IPS DF 4.7 (cell line): ENCODE results near the gene SULT2B1.

Experiments used
- DNase-seq: peaks from one replicate; pipeline ENCODE4 v3.0.0-alpha.2; 2013; ENCODE audit warnings: low spot score; ENCODE audit errors: extremely low read depth

The SULT2B1 gene

GRCh38 chr19:48634424-48635262, 82.7 kb downstream of the SULT2B1 start:
- no peak for DNase-seq

- no peak for DNase-seq
Observed at GRCh38 chr19:48635263-48635965, 83.4 kb downstream of the SULT2B1 start.

DNA sequence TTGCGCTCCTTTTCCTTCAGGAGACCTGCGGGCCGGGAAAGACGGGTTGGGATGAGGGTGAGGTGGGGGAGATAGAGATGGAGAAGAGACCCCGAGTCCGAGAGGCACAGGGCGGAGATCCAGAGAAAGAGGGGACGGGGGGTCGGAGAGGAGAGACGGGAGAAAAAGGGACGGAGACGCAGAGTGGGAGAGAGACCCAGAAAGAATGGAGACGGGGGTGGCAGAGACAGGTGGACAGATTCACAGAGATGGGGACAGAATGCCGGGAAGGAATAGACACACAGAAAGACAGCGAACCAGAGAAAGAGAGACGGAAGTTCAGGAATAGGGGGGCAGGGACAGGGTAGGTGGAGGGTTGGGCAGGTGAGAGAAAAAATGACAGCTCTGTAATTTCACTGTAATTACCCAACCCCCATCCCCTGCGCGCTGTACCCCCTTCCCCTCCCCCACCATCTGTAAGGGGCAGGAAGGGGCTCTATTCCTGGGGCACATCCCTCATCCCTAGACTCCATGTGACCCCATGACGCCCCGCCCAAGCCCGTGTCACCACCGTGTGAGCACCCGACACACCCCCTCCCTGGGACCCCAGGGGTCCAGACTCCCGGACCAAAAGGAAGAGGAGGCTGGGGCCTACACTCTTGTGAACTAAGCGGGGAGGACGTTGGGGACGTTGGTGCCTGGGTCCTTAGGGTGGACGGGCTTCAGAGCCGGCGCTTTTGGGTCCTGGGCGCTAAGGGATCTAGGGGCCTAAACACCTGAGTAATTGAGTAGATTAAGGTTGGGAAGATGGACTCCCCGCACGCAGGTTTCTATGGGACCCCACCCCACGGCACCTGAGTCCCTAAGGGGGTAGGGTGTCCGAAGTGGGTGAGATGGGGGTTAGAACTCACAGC, 84.2 kb downstream of the SULT2B1 start:
- no peak for DNase-seq

- DNase-seq, result no peak
Observed at GRCh38 chr19:48636859-48637448, 85.0 kb downstream of the SULT2B1 start, which contains the start of gene DBP. DBP (minus strand) TSS chr19:48637379; CDS start chr19:48636994, 385 bp downstream.

DNA sequence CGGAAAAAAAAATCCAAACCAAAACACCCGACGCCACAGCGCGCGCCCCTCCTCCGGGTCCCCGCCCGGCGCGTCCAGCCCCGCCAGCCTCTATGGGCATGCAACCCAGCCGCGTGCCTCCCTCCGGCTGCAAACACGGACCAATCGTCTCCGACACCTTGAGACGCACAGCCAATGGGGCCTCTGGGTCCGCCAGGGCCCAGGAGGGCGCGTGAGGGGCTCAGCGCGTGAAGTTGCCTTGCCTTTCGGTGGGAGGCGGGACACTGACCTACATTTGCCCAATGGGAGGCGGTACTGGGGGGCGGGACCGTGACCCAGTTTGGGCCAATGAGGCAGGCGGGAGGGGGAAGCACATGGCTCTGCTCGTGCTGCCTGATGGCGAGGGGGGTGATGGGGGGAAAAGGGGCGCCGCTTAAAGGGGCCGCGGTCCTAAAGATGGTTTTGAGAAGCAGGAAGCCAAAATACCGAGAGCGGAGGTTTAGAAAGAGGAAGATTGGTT, 85.5 kb downstream of the SULT2B1 start:
- DNase-seq, result no peak

DNA sequence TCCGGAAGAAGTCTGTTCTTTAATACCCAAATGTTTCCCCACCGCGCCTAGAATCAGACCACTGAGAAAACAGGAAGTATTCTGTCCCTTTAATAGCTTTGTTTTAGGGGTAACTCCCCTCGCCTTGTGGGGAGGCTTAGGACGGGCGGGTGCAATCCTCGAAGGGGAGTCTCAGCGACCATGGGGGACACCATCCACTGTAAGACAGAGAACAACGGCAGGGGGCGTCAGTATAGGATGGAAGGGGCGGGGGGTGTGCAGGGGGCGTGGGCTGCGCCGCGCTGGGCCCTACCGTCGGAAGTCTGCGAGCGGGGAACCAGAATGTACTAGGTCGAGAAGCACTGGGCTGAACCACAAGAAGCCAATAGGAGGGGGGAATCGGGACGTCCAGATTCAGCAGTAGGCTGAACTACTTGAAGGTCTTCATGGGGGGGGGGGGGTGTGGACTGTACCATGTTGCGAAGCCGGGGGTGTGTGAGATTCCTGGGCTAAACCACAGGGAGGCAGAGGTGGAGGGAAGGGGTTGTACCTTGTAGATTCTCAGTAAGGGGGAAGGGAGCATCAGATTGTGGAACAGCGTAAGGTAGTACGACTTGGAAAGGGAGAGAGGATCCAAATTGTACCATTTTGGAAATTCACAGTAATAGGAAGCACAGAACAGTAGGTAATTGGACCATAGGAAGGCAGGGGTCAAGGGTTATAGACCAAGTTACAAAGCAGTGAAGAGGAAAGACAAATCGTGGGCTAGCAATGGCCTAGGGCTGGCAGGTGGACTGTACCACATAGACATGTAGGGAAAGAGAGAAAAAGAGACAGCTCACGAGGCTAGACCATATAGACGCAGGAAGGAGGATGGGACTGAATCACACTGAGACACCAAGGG, 86.2 kb downstream of the SULT2B1 start:
- DNase-seq, result no peak

DNA sequence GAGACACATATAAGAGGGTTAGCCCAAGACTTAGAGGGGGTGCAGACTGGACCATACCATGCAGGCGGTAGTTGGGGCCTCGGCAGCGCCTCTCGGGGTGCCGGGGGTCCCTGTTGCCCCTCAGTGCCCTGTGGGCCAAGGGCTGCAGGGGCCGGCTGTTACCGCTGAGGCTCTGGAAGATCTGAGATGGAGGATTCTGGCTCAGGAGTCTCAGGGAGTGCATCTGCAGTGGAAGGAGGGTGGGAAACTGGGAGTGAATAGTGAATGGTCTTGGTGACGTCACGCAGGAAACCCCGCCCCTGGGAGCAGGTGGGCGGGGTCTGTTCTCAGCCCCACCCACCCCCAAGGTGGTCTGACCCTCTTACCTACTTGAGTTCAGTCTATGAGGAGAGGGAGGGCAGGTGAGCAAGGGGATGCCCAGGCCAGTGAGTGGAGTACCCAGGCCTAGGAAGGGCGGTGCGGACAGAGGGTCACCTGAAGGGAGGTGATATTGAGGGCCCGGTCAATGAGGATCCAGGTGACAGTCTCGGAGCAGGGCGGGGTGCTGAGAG, 86.9 kb downstream of the SULT2B1 start:
- no peak for DNase-seq

DNA sequence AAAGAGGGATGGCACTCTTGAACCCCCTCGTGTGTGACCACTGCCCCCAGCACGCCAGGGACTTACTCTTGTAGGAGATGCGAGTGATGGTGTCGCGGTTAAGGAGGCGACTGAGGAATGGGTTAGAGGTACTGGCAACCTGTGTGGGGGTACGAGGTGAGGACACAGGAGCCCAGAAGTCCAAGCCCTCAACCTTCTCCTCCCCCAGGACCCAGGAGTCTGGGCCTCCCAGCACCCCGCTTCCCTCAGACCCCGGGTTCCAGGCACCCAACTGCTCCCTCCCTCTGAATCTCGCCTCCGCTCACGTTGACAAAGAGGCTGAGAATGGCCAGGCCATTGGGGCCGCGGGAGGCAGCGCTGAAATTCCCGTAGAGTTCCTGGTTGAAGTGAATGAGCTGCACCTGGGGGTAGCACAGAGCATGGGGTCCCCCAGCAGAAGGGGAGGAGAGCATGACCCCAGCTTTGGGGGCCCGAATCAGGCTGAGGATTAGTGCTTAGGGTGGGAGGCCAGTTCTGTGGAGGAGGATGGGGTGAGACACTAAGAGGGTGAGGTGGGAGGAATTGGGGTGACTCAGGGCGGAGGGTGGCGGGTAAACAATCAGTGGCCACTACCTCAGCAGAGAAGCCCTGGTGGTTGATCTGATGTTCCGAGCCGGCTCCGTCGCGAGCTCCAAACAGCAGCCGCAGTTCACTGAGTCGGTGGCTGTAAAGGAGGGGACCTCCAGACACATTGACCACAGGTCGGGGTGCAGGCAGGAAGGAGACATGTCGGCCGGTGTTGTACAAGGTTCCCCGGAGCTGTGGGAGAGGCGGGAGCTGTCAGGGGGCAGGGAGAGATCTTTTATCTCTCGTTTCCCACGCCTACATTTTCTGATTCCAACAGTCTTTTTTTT, 87.8 kb downstream of the SULT2B1 start:
- DNase-seq, result no peak

DNA sequence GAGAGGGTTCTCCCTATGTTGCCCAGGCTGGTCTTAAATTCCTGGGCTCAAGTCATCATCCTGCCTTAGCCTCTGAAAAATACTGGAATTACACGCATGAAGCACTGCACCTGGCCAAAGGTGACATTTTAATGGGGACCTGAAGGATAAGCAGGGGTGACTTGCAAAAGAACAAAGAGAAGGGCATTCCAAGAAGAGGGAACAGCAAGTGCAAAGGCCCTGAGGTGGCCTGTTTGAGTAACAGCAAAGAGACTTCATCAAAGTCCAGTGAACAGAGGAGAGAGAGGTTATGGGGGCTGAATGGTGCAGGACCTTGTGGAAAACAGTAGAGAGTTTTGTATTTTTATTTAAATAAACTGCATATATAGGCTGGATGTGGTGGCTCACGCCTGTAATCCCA, 89.9 kb downstream of the SULT2B1 start:
- DNase-seq, result no peak

- no peak for DNase-seq
Observed at GRCh38 chr19:48642862-48643261, 90.9 kb downstream of the SULT2B1 start.

DNA sequence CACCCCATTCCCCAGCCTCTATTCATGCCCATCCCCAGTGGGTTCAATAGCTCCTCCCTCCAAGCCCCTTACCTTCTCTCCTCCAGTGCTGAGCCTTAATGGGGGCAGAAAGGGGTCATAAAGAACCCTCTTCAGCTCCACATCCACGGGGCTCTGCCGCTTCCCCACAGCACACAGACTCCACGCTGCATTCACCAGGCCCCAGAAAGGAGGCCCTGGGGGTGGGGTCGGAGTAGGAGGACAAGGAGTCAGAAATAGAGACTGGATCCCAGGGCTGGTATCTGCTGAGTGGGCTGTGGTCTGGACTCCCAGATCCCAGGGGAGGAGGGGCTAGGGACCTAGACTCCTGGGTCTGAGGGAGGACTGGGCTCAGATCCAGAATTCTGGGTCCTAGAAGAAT, 92.4 kb downstream of the SULT2B1 start:
- DNase-seq, result no peak

- DNase-seq, result no peak
Observed at GRCh38 chr19:48644839-48645619, 93.1 kb downstream of the SULT2B1 start.

- no peak for DNase-seq
Observed at GRCh38 chr19:48645620-48646000, 93.6 kb downstream of the SULT2B1 start.

- DNase-seq, result no peak
Observed at GRCh38 chr19:48646001-48646721, 94.2 kb downstream of the SULT2B1 start, which contains the start of gene CA11. CA11 (minus strand) TSS chr19:48646187; CDS start chr19:48645632, 555 bp downstream.

- no peak for DNase-seq
Observed at GRCh38 chr19:48646722-48647216, 94.8 kb downstream of the SULT2B1 start.

DNA sequence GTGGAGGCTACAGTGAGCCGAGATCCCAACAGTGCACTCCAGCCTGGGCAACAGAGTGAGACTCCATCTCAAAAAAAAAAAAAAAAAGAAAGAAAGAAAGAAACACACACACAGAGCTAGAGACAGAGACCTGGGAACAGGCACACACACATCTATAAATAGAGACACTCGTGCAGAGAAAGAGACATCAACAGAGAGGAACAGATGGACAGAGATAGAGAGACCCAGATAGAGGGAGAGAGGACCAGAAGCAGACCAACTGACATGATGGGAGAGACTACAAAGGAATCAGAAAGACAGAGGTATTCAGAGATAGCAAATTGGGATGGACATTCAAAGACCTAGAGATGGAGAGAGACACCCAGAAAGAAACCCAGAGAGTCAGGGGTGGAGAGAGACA, 96.2 kb downstream of the SULT2B1 start:
- no peak for DNase-seq
